NB4 (cell line): ENCODE measurements around the gene MEPCE.

Experiments
- CTCF ChIP-seq: IDR thresholded peaks from one replicate; pipeline ENCODE4 v1.5.1; 2012; ENCODE audit warnings: low read depth, low read length
- MAX ChIP-seq: IDR thresholded peaks from 2 replicates; pipeline ENCODE4 v1.6.1; 2011; ENCODE audit warnings: low read depth, low read length
- POLR2A ChIP-seq: IDR thresholded peaks from 2 replicates; pipeline ENCODE4 v1.6.1; 2011; ENCODE audit warnings: mild to moderate bottlenecking; ENCODE audit not compliant: insufficient read length; ENCODE audit errors: extremely low read depth

GRCh38 chr7:100475549-100475948 lies 45.9 kb downstream of the MEPCE start:
- TF ChIP-seq CTCF (no peak), POLR2A (no peak), MAX (no peak)
